Prostate gland (tissue), 2 donors: ENCODE data around the gene SPTBN1.

Source experiments
- POLR2A ChIP-seq: fragments of 450-650 bp; IDR thresholded peaks from one replicate; pipeline ENCODE4 v1.6.1; 2016; ENCODE audit warnings: antibody characterized with exemption, mild to moderate bottlenecking
- TF ChIP-seq, protein P1 (sequence below), 4 experiments: fragments of 200-600 bp in 2 of 4; fragments of 450-650 bp in 2 of 4; sonication (generic) in 2 of 4; IDR thresholded peaks; 1 replicate in 3 of 4; 2 replicates in 1 of 4; pipeline ENCODE4 v1.5.1; 2016 to 2019; ENCODE audit warnings: antibody characterized with exemption in 4 of 4, mild to moderate bottlenecking in 2 of 4, moderate library complexity in 2 of 4

DNA sequence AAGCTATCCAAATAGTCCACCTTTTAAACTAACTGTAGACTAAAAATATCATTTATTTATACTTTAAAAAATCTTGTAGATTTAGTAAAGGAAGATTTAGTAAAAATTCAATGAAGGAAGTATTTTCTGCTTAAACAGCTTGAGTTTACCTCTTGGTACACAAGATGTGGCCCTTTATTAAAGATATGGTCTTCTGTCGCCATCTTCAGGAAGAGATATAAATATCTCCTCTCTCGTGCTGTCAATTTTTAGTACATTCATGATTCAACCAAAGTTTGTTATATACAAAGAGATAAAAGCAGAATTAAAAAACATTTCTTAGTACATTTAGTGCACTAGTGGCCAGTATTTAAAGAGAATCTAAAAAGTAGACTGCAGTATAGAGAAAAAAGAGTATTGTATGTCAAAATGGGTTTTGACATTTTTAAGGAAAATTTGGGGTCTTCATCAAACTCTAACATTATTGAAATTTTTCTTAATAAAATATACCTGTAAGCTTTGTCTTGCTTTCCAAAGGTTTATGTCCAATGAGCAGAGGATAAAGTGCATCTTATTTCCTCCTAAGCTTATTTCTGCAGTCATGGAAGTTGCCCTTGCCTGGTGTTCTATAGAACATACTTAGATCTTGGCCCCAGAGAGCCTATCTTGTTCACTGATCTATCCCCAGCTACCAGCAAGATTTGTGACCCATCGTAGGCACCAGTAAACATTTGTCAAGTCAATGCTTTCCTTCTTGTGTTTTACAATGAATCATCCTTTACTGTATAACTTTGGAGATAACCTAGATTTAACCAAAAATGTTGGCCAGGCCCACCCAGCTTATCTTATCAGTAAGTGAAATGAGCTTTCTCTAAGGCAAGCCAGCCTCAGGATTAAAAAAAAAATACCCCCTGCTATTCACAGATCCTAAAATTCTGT is 248.8 kb downstream of the SPTBN1 start:
- TF ChIP-seq, protein P1, sequence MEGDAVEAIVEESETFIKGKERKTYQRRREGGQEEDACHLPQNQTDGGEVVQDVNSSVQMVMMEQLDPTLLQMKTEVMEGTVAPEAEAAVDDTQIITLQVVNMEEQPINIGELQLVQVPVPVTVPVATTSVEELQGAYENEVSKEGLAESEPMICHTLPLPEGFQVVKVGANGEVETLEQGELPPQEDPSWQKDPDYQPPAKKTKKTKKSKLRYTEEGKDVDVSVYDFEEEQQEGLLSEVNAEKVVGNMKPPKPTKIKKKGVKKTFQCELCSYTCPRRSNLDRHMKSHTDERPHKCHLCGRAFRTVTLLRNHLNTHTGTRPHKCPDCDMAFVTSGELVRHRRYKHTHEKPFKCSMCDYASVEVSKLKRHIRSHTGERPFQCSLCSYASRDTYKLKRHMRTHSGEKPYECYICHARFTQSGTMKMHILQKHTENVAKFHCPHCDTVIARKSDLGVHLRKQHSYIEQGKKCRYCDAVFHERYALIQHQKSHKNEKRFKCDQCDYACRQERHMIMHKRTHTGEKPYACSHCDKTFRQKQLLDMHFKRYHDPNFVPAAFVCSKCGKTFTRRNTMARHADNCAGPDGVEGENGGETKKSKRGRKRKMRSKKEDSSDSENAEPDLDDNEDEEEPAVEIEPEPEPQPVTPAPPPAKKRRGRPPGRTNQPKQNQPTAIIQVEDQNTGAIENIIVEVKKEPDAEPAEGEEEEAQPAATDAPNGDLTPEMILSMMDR (IDR thresholded peaks at IDR 0.05) = peak in 3 of 4 experiments; percentile 48 to 83 (median 74)
- no peak for TF ChIP-seq POLR2A
